Heart left ventricle (tissue), 16 donors: ENCODE results near the gene CCNY. TPM values are rescaled to one million over a fixed set of nuclear protein-coding genes. Genes with fewer than 3 reads are reported as not detected.

ENCODE experiments used
- ATAC-seq, 4 donors: fragments of 200-7000 bp; cut with Tn5 transposase; one replicate each; pipeline ENCODE4 v1.9.1; 2020 to 2022; ENCODE audit warnings: moderate library complexity in 4 of 4, mild to moderate bottlenecking in 3 of 4, moderate number of reproducible peaks in 1 of 4
- DNase-seq, 5 donors: peaks; one replicate each; pipeline ENCODE4 v3.0.0-alpha.2; 2020
- H3K27ac ChIP-seq, 12 donors: fragments of 200-600 bp; sonication (generic) in 4 of 12; one replicate each; pipeline versions ENCODE4 v1.5.0 to v1.8.0; 2016 to 2022; ENCODE audit warnings: mild to moderate bottlenecking in 2 of 12
- H3K27me3 ChIP-seq, 9 donors: fragments of 200-600 bp; sonication (generic) in 2 of 9; one replicate each; pipeline versions ENCODE4 v1.5.1 to v1.8.0; 2016 to 2022; ENCODE audit warnings: mild to moderate bottlenecking in 3 of 9
- H3K36me3 ChIP-seq, 9 donors: fragments of 200-600 bp; sonication (generic) in 2 of 9; one replicate each; pipeline versions ENCODE4 v1.5.0 to v1.8.0; 2018 to 2022; ENCODE audit warnings: mild to moderate bottlenecking in 2 of 9
- H3K4me1 ChIP-seq, 12 donors: fragments of 200-600 bp; sonication (generic) in 4 of 12; one replicate each; pipeline versions ENCODE4 v1.5.0 to v1.8.0; 2016 to 2022; ENCODE audit warnings: mild to moderate bottlenecking in 3 of 12
- H3K4me3 ChIP-seq, 12 donors: fragments of 200-600 bp; sonication (generic) in 4 of 12; one replicate each; pipeline versions ENCODE4 v1.5.0 to v1.8.0; 2017 to 2022; ENCODE audit warnings: mild to moderate bottlenecking in 9 of 12, moderate library complexity in 4 of 12
- H3K9me3 ChIP-seq, 12 donors: fragments of 200-600 bp; sonication (generic) in 4 of 12; one replicate each; pipeline versions ENCODE4 v1.5.0 to v1.8.0; 2016 to 2022; ENCODE audit warnings: mild to moderate bottlenecking in 1 of 12
- POLR2A ChIP-seq, 2 donors: fragments of 450-650 bp; IDR thresholded peaks; one replicate each; pipeline ENCODE4 v1.6.1; 2017; ENCODE audit warnings: antibody characterized with exemption in 2 of 2, mild to moderate bottlenecking in 2 of 2, moderate library complexity in 2 of 2
- WGBS, 4 donors: extraction: QIAGEN DNeasy Blood & Tissue Kit in 2 of 4; methylation state at CpG; one replicate each; pipeline versions ENCODE4 v1.1.5 to v1.1.7; 2013 to 2018; 5-methylcytosine and 5-hydroxymethylcytosine counted together
- intact Hi-C, 10 donors: fragments of 100-400 bp; cut with DNase I; formaldehyde crosslinking; loops; one replicate each; pipeline versions ENCODE4 v1.11.1 to v1.14.2; 2022
- long read RNA-seq, 3 donors: library from polyadenylated mRNA; unstranded; transcript quantifications; one replicate each; pipeline ENCODE4 v2.0.0, GENCODE V29; 2020 to 2021
- polyA plus RNA-seq, 2 donors: library from polyadenylated mRNA; stranded (reverse); fragments of 200-250 nt; gene quantifications; one replicate each; pipeline ENCODE4 v1.2.3, GENCODE V29; 2013
- total RNA-seq, 9 donors: library from RNA; depleted of rRNA in 2 of 9; stranded (reverse); fragments of >200 nt in 2 of 9; fragmentation: NEBNext Ultra II Directional in 3 of 9; extraction: Animal tissue kit (Norgen Biotek cat#: 25700) in 3 of 9; gene quantifications; one replicate each; pipeline versions ENCODE4 v1.1.0 to v1.2.4, GENCODE V29; 2016 to 2023
- TF ChIP-seq, protein P1 (sequence below), 12 donors: fragments of 200-600 bp; sonication (generic) in 4 of 12; IDR thresholded peaks; one replicate each; pipeline versions ENCODE4 v1.5.0 to v1.8.0; 2018 to 2022; ENCODE audit warnings: antibody characterized with exemption in 12 of 12, mild to moderate bottlenecking in 5 of 12
- donor health status: ischemic (EF 13 %, LVEDD 7.1; RV severe dilation, severe dysfunction).
- donor health status: healthy with polysubstance abuse.
- donor health status: DM: no; HTN: yes; CAD: no.
- donor health status: DM: no; HTN: no; CAD: no.
- donor health status: ischemic (EF 25% LVEDD 6.9; RV normal size, moderate dysfunction).
- donor health status: ischemic (EF 25% LVEDD 5.7; RV mildly dilated, moderate dysfunction).
- donor health status: healthy.
- donor health status: DM: yes; HTN: yes; CAD: no.
- donor health status: ischemic (EF 35%, LVEDD 5.7; RV mildly dilated, moderate dysfunction).
- donor health status: nonischemic (EF 11% LVEDD 7.7; RV severe dilation, severe dysfunction).
- donor health status: DM: yes; HTN: yes; CAD: no.
- donor health status: PGD.
- donor health status: ischemic (EF 29% LVEDD 5.4; RV normal size, mild dysfunction).
- donor health status: nonischemic (EF 23%, LVEDD 6.1; RV moderate dilation, normal function).

CCNY gene
- total RNA-seq (100 to 1,000 TPM in 1 of 9 donors, 10 to 100 TPM in 8; 39.7 to 106 (median 81.6) TPM), polyA plus RNA-seq (10 to 100 TPM; 26.4 to 38.6 TPM)
- long read RNA-seq, donor 1, full-length matches to known transcripts: 231 of 265 reads
- long read RNA-seq, donor 1, partial matches to known transcripts: 5 of 265 reads
- long read RNA-seq, donor 1, other reads (novel, unspliced or antisense): 29 of 265 reads
- long read RNA-seq, donor 2, full-length matches to known transcripts: 40 of 51 reads
- long read RNA-seq, donor 2, partial matches to known transcripts: 6 of 51 reads
- long read RNA-seq, donor 2, other reads (novel, unspliced or antisense): 5 of 51 reads
- long read RNA-seq, donor 3, full-length matches to known transcripts: 204 of 233 reads
- long read RNA-seq, donor 3, partial matches to known transcripts: 2 of 233 reads
- long read RNA-seq, donor 3, other reads (novel, unspliced or antisense): 27 of 233 reads

DNA sequence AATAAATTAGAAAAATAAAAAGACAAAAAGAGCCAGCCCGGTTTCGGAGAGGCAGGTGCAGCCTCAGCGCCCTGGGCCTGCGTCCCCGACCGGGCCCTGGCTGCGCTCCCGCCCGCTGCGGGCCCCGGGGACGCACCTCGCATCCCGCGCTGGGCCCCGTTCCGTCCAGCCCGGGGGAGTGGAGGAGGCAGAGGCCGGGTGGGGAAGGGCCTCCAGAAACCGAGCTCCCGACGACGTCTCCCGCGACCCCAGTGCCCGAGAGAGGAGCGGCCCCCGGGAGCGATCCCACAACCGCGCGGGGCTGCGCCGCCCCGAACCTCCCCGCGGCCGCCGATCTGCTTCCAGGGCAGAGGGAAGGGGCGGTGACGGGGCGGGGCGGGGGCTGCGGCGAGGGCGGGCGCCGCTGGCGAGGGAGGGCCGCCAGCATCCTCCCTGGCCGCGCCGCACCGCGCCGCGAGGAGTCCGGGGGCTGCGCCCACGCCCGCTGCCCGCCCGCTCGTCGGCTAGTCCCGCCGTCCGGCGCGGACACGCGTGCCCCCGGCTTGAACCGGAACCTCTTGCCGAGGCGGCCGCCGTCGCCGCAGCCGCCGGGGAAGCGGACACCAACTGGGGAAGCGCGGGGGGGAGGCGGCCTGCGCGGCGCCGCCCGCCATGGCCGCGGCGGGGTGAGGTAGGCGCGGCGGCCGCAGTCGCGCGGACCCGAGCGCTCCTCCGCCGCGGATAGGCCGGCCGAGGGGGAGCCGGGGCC, at the start of gene CCNY:
CCNY (plus strand) TSS at position 426 of the 748 bp plus-strand sequence. CDS start 545 bp downstream, outside the sequence.
- H3K36me3 ChIP-seq: no peaks in the 10 kb centered on the region
- ATAC-seq (peak; percentile 77 to 92 (median 88)), DNase-seq (peak; percentile 84 to 91 (median 88))
- peak in 1 of 2 donors; percentile 73 for TF ChIP-seq POLR2A (IDR thresholded peaks at IDR 0.05)
- TF ChIP-seq, protein P1, sequence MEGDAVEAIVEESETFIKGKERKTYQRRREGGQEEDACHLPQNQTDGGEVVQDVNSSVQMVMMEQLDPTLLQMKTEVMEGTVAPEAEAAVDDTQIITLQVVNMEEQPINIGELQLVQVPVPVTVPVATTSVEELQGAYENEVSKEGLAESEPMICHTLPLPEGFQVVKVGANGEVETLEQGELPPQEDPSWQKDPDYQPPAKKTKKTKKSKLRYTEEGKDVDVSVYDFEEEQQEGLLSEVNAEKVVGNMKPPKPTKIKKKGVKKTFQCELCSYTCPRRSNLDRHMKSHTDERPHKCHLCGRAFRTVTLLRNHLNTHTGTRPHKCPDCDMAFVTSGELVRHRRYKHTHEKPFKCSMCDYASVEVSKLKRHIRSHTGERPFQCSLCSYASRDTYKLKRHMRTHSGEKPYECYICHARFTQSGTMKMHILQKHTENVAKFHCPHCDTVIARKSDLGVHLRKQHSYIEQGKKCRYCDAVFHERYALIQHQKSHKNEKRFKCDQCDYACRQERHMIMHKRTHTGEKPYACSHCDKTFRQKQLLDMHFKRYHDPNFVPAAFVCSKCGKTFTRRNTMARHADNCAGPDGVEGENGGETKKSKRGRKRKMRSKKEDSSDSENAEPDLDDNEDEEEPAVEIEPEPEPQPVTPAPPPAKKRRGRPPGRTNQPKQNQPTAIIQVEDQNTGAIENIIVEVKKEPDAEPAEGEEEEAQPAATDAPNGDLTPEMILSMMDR (IDR thresholded peaks at IDR 0.05): peak in 1 of 12 donors; percentile 6
- 0 to 1% (median 0%) methylated on average over 27 to 109 of the region's 109 CpGs for WGBS, 4 donors
- H3K4me3 ChIP-seq: peak within 1 kb of the TSS; percentile 77 to 99 (median 95)
- intact Hi-C loops: loop anchor here (2.0 to 10.0 kb wide), 11 partner anchors 33 to 229 kb away; no protein-coding TSS in a partner anchor
- no peaks in the 10 kb centered on the region for H3K27me3 ChIP-seq
- H3K4me1 ChIP-seq: peaks cover 19 to 78% (median 66%) of the 10 kb centered on the region in 12 donors
- H3K27ac ChIP-seq: peak within 1 kb of the TSS; percentile 83 to 94 (median 90)
- no peaks in the 10 kb centered on the region for H3K9me3 ChIP-seq

DNA sequence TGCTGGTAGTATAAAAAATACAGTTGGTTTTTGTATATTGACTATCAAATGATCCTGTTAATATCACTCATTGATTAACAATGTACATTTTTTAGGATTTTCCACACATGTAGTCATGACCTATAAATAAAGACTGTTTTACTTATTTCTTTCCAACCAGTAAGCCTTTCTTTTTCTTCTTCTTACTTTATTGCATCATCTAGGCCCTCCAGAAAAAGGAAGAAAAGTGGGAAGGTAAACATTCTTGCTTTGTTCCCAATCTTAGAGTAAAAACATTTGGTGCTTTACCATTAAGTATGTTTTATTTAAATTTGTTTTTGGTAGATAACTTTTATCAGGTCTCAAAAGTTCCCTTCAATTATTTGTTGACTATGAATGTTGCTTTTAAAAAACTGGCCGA, 47.1 kb upstream of the CCNY start:
- no peak for DNase-seq

DNA sequence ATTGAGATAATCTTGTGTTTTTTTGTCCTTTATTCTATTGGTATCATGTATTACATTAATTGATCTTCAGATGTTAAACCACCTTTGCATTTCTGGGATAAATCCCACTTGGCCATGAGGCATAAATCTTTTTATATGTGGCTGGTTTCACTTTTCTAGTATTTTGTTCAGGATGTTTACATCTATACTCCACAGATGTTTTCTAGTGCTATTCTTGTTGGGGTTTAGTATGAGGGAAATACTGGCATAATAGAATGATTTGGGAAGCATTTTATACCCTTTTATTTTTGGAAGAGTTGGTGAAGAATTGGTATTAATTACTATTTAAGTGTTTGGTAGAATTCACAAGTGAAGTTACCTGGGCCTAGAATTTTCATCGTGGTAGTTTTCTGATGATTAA, 41.8 kb upstream of the CCNY start:
- TF ChIP-seq, protein P1 (IDR thresholded peaks at IDR 0.05): no peak
- no peak for TF ChIP-seq POLR2A (IDR thresholded peaks at IDR 0.05)
- intact Hi-C loops: no loop called here
- H3K36me3 ChIP-seq: no peaks in the 10 kb centered on the region
- H3K4me3 ChIP-seq: no peak overlapping the region
- DNase-seq (no peak), ATAC-seq (no peak)
- H3K27ac ChIP-seq: no peak overlapping the region
- 84 to 100% (median 95%) methylated on average over 1 of the region's 1 CpG for WGBS, 4 donors
- H3K9me3 ChIP-seq: peaks cover 0 to 10% (median 0%) of the 10 kb centered on the region in 12 donors
- no peaks in the 10 kb centered on the region for H3K27me3 ChIP-seq
- no peaks in the 10 kb centered on the region for H3K4me1 ChIP-seq

More for the DNA sequence above, 47.1 kb upstream of the CCNY start:
- Histone ChIP-seq H3K27me3 (no peaks in the 10 kb centered on the region), H3K9me3 (no peaks in the 10 kb centered on the region), H3K4me1 (no peaks in the 10 kb centered on the region), H3K4me3 (no peak overlapping the region), H3K36me3 (no peaks in the 10 kb centered on the region), H3K27ac (no peak overlapping the region)
- TF ChIP-seq POLR2A (IDR thresholded peaks at IDR 0.05): no peak
- TF ChIP-seq, protein P1 (IDR thresholded peaks at IDR 0.05): no peak
- no peak for ATAC-seq
- intact Hi-C loops: no loop called here
- 80 to 97% (median 86%) methylated on average over 1 of the region's 1 CpG for WGBS, 4 donors

DNA sequence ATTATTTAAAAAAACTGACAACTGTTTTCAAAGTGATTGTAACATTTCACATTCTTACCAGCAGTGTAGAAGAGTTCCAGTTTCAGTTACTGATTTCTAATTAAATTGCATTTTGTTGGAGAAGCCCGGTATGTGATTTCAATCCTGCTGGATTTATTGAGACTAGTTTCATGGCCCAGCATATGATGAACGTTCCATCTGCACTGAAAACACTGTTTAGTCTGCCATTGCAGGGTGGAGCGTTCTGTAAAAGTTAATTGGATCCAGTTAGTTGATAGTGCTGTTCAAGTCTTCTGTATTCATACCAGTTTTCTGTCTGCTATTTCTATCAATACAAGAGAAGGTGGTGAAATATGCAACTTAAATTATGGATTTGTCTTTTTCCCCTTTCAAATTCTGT, 37.3 kb upstream of the CCNY start:
- Histone ChIP-seq H3K27me3 (no peaks in the 10 kb centered on the region), H3K27ac (no peak overlapping the region), H3K4me3 (no peak overlapping the region), H3K36me3 (no peaks in the 10 kb centered on the region), H3K4me1 (peaks cover 0 to 7% (median 0%) of the 10 kb centered on the region in 12 donors), H3K9me3 (peaks cover 0 to 10% (median 0%) of the 10 kb centered on the region in 12 donors)
- intact Hi-C loops: no loop called here
- TF ChIP-seq, protein P1 (IDR thresholded peaks at IDR 0.05): no peak
- TF ChIP-seq POLR2A (IDR thresholded peaks at IDR 0.05): no peak
- DNase-seq (no peak), ATAC-seq (no peak)
- WGBS, 4 donors: 78 to 92% (median 87%) methylated on average over 3 of the region's 3 CpGs
